ENCODE measurements around the gene SLX9. TPM values are rescaled to one million over a fixed set of nuclear protein-coding genes. Genes with fewer than 3 reads are reported as not detected.

The SLX9 gene
- total RNA-seq, 5 donors from 2014 or later (not counting 1 experiment from before 2014, with no cell fraction given): 16.7 to 32.2 (median 26.7) TPM

- no peak overlapping the region for H3K4me3 Mint-ChIP-seq
- H3K27ac ChIP-seq (ENCODE audit: low read length): no peak overlapping the region
- ChIA-PET CTCF (interaction anchor here in 1 of 2 donors (0.6 kb wide), 1 partner anchor 63 kb away, joined by 3 read pairs; no protein-coding TSS in a partner anchor), POLR2A (no interaction called here)
- no peak for DNase-seq
- 92% methylated on average over 18 of the region's 23 CpGs for WGBS (ENCODE audit: insufficient coverage)
- H3K27ac Mint-ChIP-seq: no peak overlapping the region
- no peaks in the 10 kb centered on the region for H3K36me3 ChIP-seq (ENCODE audit: control insufficient read depth in 2 of 2, extremely low read depth in 1 of 2, insufficient read depth in 1 of 2, low read length in 1 of 2)
- H3K36me3 Mint-ChIP-seq: no peaks in the 10 kb centered on the region
- ATAC-seq (replicated peaks in 1 of 4): no peak
- no peaks in the 10 kb centered on the region for H3K4me1 ChIP-seq (ENCODE audit: control insufficient read depth in 1 of 2, extremely low read depth in 1 of 2, insufficient read depth in 2 of 2, low read length in 2 of 2)
- no peaks in the 10 kb centered on the region for H3K9me3 ChIP-seq
- H3K27me3 ChIP-seq (replicated peaks in 1 of 2; ENCODE audit: control insufficient read depth in 2 of 2, extremely low read depth in 1 of 2, insufficient read depth in 2 of 2, low read length in 1 of 2): peaks cover 0 to 42% of the 10 kb centered on the region in 2 experiments
- no peak overlapping the region for H3K4me3 ChIP-seq (ENCODE audit: control insufficient read depth in 1 of 2, extremely low read depth in 1 of 2, low read length in 1 of 2)
- H3K4me1 Mint-ChIP-seq: no peaks in the 10 kb centered on the region
- H3K27me3 Mint-ChIP-seq: peaks cover 0 to 5% of the 10 kb centered on the region in 2 donors
- no peaks in the 10 kb centered on the region for H3K9me3 Mint-ChIP-seq
Measured at GRCh38 chr21:44995343-44995941, 55.6 kb downstream of the SLX9 start.

- Histone ChIP-seq H3K9me3 (no peaks in the 10 kb centered on the region), H3K36me3 (ENCODE audit: control insufficient read depth in 2 of 2, extremely low read depth in 1 of 2, insufficient read depth in 1 of 2, low read length in 1 of 2) (no peaks in the 10 kb centered on the region), H3K4me3 (ENCODE audit: control insufficient read depth in 1 of 2, extremely low read depth in 1 of 2, low read length in 1 of 2) (no peak overlapping the region), H3K4me1 (ENCODE audit: control insufficient read depth in 1 of 2, extremely low read depth in 1 of 2, insufficient read depth in 2 of 2, low read length in 2 of 2) (no peaks in the 10 kb centered on the region), H3K27ac (ENCODE audit: low read length) (no peak overlapping the region), H3K27me3 (replicated peaks in 1 of 2; ENCODE audit: control insufficient read depth in 2 of 2, extremely low read depth in 1 of 2, insufficient read depth in 2 of 2, low read length in 1 of 2) (peaks cover 0 to 44% of the 10 kb centered on the region in 2 experiments)
- Mint-ChIP-seq H3K36me3 (no peaks in the 10 kb centered on the region), H3K27me3 (peaks cover 0 to 5% of the 10 kb centered on the region in 2 donors), H3K4me1 (no peaks in the 10 kb centered on the region), H3K27ac (no peak overlapping the region), H3K9me3 (no peaks in the 10 kb centered on the region), H3K4me3 (no peak overlapping the region)
- ATAC-seq (replicated peaks in 1 of 4): no peak
- CTCF ChIA-PET: no interaction called here
- DNase-seq: no peak
- POLR2A ChIA-PET: no interaction called here
- 83% methylated on average over 10 of the region's 10 CpGs for WGBS (ENCODE audit: insufficient coverage)
Measured at GRCh38 chr21:44996096-44996495, 56.3 kb downstream of the SLX9 start.

DNA sequence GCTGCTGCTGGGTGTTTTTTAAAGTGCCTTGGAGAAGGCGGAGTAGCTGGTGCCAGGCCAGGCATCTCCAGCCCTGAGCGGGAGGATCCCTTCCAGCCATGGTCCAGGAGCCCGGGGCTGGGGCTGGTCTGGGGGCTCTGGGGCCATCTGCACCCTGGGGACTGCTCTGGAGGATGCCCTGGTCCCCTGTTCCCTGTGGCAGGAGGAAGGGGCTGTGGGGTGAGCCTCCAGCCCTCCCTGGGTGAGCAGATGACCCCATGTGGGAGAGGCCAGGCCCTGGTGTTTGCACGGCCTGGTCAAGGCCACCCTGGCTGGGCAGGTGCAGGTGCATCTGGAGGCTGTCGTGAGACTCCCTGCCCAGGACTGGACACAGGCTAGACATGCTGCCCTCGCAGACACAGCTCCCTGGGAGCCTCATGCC is 56.7 kb downstream of the SLX9 start:
- H3K27ac Mint-ChIP-seq: no peak overlapping the region
- no peak overlapping the region for H3K4me3 ChIP-seq (ENCODE audit: control insufficient read depth in 1 of 2, extremely low read depth in 1 of 2, low read length in 1 of 2)

GRCh38 chr21:44996983-44997936 is 57.4 kb downstream of the SLX9 start:
- H3K27ac Mint-ChIP-seq: no peak overlapping the region
- Histone ChIP-seq H3K4me3 (ENCODE audit: control insufficient read depth in 1 of 2, extremely low read depth in 1 of 2, low read length in 1 of 2) (no peak overlapping the region), H3K27ac (ENCODE audit: low read length) (no peak overlapping the region), H3K9me3 (no peaks in the 10 kb centered on the region), H3K36me3 (ENCODE audit: control insufficient read depth in 2 of 2, extremely low read depth in 1 of 2, insufficient read depth in 1 of 2, low read length in 1 of 2) (no peaks in the 10 kb centered on the region), H3K27me3 (replicated peaks in 1 of 2; ENCODE audit: control insufficient read depth in 2 of 2, extremely low read depth in 1 of 2, insufficient read depth in 2 of 2, low read length in 1 of 2) (peaks cover 0 to 49% of the 10 kb centered on the region in 2 experiments), H3K4me1 (ENCODE audit: control insufficient read depth in 1 of 2, extremely low read depth in 1 of 2, insufficient read depth in 2 of 2, low read length in 2 of 2) (no peaks in the 10 kb centered on the region)
- no peak for DNase-seq
- ChIA-PET CTCF (no interaction called here), POLR2A (no interaction called here)
- no peak for ATAC-seq (replicated peaks in 1 of 4)
- H3K9me3 Mint-ChIP-seq: no peaks in the 10 kb centered on the region
- H3K4me3 Mint-ChIP-seq: no peak overlapping the region
- no peaks in the 10 kb centered on the region for H3K36me3 Mint-ChIP-seq
- H3K4me1 Mint-ChIP-seq: no peaks in the 10 kb centered on the region
- WGBS (ENCODE audit: insufficient coverage): 78% methylated on average over 30 of the region's 36 CpGs
- peaks cover 0 to 5% of the 10 kb centered on the region in 2 donors for H3K27me3 Mint-ChIP-seq

More for the DNA sequence above, 56.7 kb downstream of the SLX9 start:
- ChIA-PET CTCF (no interaction called here), POLR2A (no interaction called here)
- DNase-seq (no peak), ATAC-seq (replicated peaks in 1 of 4) (no peak)
- Mint-ChIP-seq H3K9me3 (no peaks in the 10 kb centered on the region), H3K4me3 (no peak overlapping the region), H3K36me3 (no peaks in the 10 kb centered on the region), H3K4me1 (no peaks in the 10 kb centered on the region), H3K27me3 (peaks cover 0 to 5% of the 10 kb centered on the region in 2 donors)
- Histone ChIP-seq H3K27me3 (replicated peaks in 1 of 2; ENCODE audit: control insufficient read depth in 2 of 2, extremely low read depth in 1 of 2, insufficient read depth in 2 of 2, low read length in 1 of 2) (peaks cover 0 to 46% of the 10 kb centered on the region in 2 experiments), H3K36me3 (ENCODE audit: control insufficient read depth in 2 of 2, extremely low read depth in 1 of 2, insufficient read depth in 1 of 2, low read length in 1 of 2) (no peaks in the 10 kb centered on the region), H3K9me3 (no peaks in the 10 kb centered on the region), H3K27ac (ENCODE audit: low read length) (no peak overlapping the region), H3K4me1 (ENCODE audit: control insufficient read depth in 1 of 2, extremely low read depth in 1 of 2, insufficient read depth in 2 of 2, low read length in 2 of 2) (no peaks in the 10 kb centered on the region)
- WGBS (ENCODE audit: insufficient coverage): 92% methylated on average over 6 of the region's 6 CpGs

DNA sequence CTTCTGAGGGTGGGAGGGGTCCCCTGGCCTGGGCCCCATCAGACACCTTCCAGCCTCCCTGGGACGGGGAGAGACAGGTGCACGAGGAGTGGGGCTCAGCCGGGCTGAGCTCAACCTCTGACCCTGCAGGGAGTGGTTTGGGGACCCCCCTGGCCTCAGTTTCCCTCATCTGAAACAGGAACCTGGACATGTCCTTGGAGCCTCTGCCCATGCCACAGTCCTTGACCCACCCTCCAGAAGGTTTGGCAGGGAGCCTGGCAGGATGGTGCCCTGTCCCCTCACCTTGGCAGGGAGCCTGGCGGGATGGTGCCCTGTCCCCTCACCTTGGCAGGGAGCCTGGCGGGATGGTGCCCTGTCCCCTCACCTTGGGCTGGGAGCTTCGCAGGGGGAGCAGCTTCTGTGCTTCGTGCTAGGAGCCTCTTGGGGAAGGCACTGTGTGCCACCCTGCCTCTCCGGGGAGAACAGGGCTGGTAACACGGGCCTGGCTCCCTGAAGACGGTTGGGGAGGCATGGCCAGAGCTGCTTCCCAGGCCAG is 58.3 kb downstream of the SLX9 start:
- CTCF ChIA-PET: no interaction called here
- no peak overlapping the region for H3K27ac ChIP-seq (ENCODE audit: low read length)
- peaks cover 0 to 5% of the 10 kb centered on the region in 2 donors for H3K27me3 Mint-ChIP-seq
- no peaks in the 10 kb centered on the region for H3K4me1 Mint-ChIP-seq
- ATAC-seq (replicated peaks in 1 of 4): no peak
- no peaks in the 10 kb centered on the region for H3K36me3 ChIP-seq (ENCODE audit: control insufficient read depth in 2 of 2, extremely low read depth in 1 of 2, insufficient read depth in 1 of 2, low read length in 1 of 2)
- H3K4me3 ChIP-seq (ENCODE audit: control insufficient read depth in 1 of 2, extremely low read depth in 1 of 2, low read length in 1 of 2): no peak overlapping the region
- POLR2A ChIA-PET: no interaction called here
- H3K9me3 ChIP-seq: no peaks in the 10 kb centered on the region
- H3K4me3 Mint-ChIP-seq: no peak overlapping the region
- H3K27ac Mint-ChIP-seq: no peak overlapping the region
- 74% methylated on average over 10 of the region's 10 CpGs for WGBS (ENCODE audit: insufficient coverage)
- H3K4me1 ChIP-seq (ENCODE audit: control insufficient read depth in 1 of 2, extremely low read depth in 1 of 2, insufficient read depth in 2 of 2, low read length in 2 of 2): no peaks in the 10 kb centered on the region
- no peaks in the 10 kb centered on the region for H3K36me3 Mint-ChIP-seq
- DNase-seq: no peak
- H3K9me3 Mint-ChIP-seq: no peaks in the 10 kb centered on the region
- H3K27me3 ChIP-seq (replicated peaks in 1 of 2; ENCODE audit: control insufficient read depth in 2 of 2, extremely low read depth in 1 of 2, insufficient read depth in 2 of 2, low read length in 1 of 2): peaks cover 0 to 51% of the 10 kb centered on the region in 2 experiments

GRCh38 chr21:44998621-44999427 is 59.0 kb downstream of the SLX9 start:
- H3K4me3 ChIP-seq (ENCODE audit: control insufficient read depth in 1 of 2, extremely low read depth in 1 of 2, low read length in 1 of 2): no peak overlapping the region
- CTCF ChIA-PET: no interaction called here
- H3K27ac ChIP-seq (ENCODE audit: low read length): no peak overlapping the region
- no peak for DNase-seq
- 72% methylated on average over 24 of the region's 32 CpGs for WGBS (ENCODE audit: insufficient coverage)
- no peaks in the 10 kb centered on the region for H3K9me3 ChIP-seq
- Mint-ChIP-seq H3K27me3 (peaks cover 0 to 5% of the 10 kb centered on the region in 2 donors), H3K9me3 (no peaks in the 10 kb centered on the region), H3K27ac (no peak overlapping the region), H3K36me3 (no peaks in the 10 kb centered on the region), H3K4me3 (no peak overlapping the region), H3K4me1 (no peaks in the 10 kb centered on the region)
- POLR2A ChIA-PET: interaction anchor here in 1 of 2 donors (0.9 kb wide), 1 partner anchor 25 kb away, joined by 3 read pairs; no protein-coding TSS in a partner anchor
- no peak for ATAC-seq (replicated peaks in 1 of 4)
- no peaks in the 10 kb centered on the region for H3K4me1 ChIP-seq (ENCODE audit: control insufficient read depth in 1 of 2, extremely low read depth in 1 of 2, insufficient read depth in 2 of 2, low read length in 2 of 2)
- peaks cover 0 to 45% of the 10 kb centered on the region in 2 experiments for H3K27me3 ChIP-seq (replicated peaks in 1 of 2; ENCODE audit: control insufficient read depth in 2 of 2, extremely low read depth in 1 of 2, insufficient read depth in 2 of 2, low read length in 1 of 2)
- H3K36me3 ChIP-seq (ENCODE audit: control insufficient read depth in 2 of 2, extremely low read depth in 1 of 2, insufficient read depth in 1 of 2, low read length in 1 of 2): no peaks in the 10 kb centered on the region
